ENCODE results near the gene SGPL1. TPM values are rescaled to one million over a fixed set of nuclear protein-coding genes. Genes with fewer than 3 reads are reported as not detected.

Gene SGPL1
- total RNA-seq, 1 experiment from 2014 or later, result 69.4 TPM

- H3K4me3 ChIP-seq (replicated peaks in 1 of 2; ENCODE audit: low read depth in 1 of 2, low read length in 2 of 2), result no peak overlapping the region
- ATAC-seq (no peak), DNase-seq (ENCODE audit: low read depth, low spot score) (no peak)
- H3K9ac ChIP-seq (ENCODE audit: low read length), result no peak overlapping the region
- ChIA-PET POLR2A (no interaction called here), CTCF (interaction anchor here (1.6 kb wide), 1 partner anchor 13 kb away, joined by 3 read pairs; no protein-coding TSS in a partner anchor), RAD21 (ENCODE audit: low non-redundant PET in 1 of 2, low total read pairs in 2 of 2, uncharacterized antibody in 2 of 2, unreplicated experiment in 2 of 2) (no interaction called here)
- H3K27me3 ChIP-seq (ENCODE audit: insufficient read depth, low read length), result peaks cover 4% of the 10 kb centered on the region; the same call in 1 of the 2 replicates
- peaks cover 6% of the 10 kb centered on the region in 2 experiments; a peak in 3 of 4 replicates for H3K4me1 ChIP-seq (ENCODE audit: control insufficient read depth in 1 of 2, insufficient read depth in 2 of 2, low read length in 2 of 2)
- TF ChIP-seq CBX3 (IDR thresholded peaks at IDR 0.05; ENCODE audit: low read depth) (no peak), CTCF (IDR thresholded peaks at IDR 0.05 in 2 of 3, conservative IDR thresholded peaks at IDR 0.05 in 1 of 3; ENCODE audit: borderline replicate concordance in 1 of 3, insufficient read depth in 1 of 3, low read depth in 2 of 3, low read length in 2 of 3) (no peak)
- H3K27ac ChIP-seq (ENCODE audit: low read depth, low read length), result no peak overlapping the region
- H3K79me2 ChIP-seq (ENCODE audit: insufficient read depth, low read length), result no peaks in the 10 kb centered on the region
- H2AFZ ChIP-seq (ENCODE audit: low read depth, low read length, poor library complexity, severe bottlenecking), result no peak overlapping the region
- H3K9me3 ChIP-seq (ENCODE audit: control insufficient read depth in 1 of 2, insufficient read depth in 1 of 2, low read depth in 1 of 2, low read length in 2 of 2), result no peaks in the 10 kb centered on the region
- H3K9me2 ChIP-seq (ENCODE audit: insufficient read depth), result no peaks in the 10 kb centered on the region
- H4K20me1 ChIP-seq (ENCODE audit: insufficient read depth), result no peaks in the 10 kb centered on the region
- no TSS peak for BruUV-seq (replicated peaks)
- no peaks in the 10 kb centered on the region for H3K36me3 ChIP-seq (ENCODE audit: control insufficient read depth in 1 of 2, insufficient read depth in 2 of 2, low read length in 2 of 2)
- H3K4me2 ChIP-seq (ENCODE audit: low read length), result no peak overlapping the region
- intact Hi-C loops (cut with micrococcal nuclease), result no loop called here
These were observed 100.5 kb downstream of the SGPL1 start for GRCh38 chr10:70916241-70916640.

GRCh38 chr10:70917226-70917625 lies 101.5 kb downstream of the SGPL1 start:
- ChIA-PET CTCF (interaction anchor here (1.6 kb wide), 1 partner anchor 14 kb away, joined by 3 read pairs; no protein-coding TSS in a partner anchor), POLR2A (no interaction called here), RAD21 (ENCODE audit: low non-redundant PET in 1 of 2, low total read pairs in 2 of 2, uncharacterized antibody in 2 of 2, unreplicated experiment in 2 of 2) (interaction anchor here in 1 of 2 experiments (1.0 kb wide), 1 partner anchor 169 kb away, joined by 3 read pairs; no protein-coding TSS in a partner anchor)
- Histone ChIP-seq H4K20me1 (ENCODE audit: insufficient read depth) (no peaks in the 10 kb centered on the region), H2AFZ (ENCODE audit: low read depth, low read length, poor library complexity, severe bottlenecking) (no peak overlapping the region), H3K79me2 (ENCODE audit: insufficient read depth, low read length) (no peaks in the 10 kb centered on the region), H3K4me3 (replicated peaks in 1 of 2; ENCODE audit: low read depth in 1 of 2, low read length in 2 of 2) (no peak overlapping the region), H3K27me3 (ENCODE audit: insufficient read depth, low read length) (peaks cover 4% of the 10 kb centered on the region; the same call in 1 of the 2 replicates), H3K9me2 (ENCODE audit: insufficient read depth) (no peaks in the 10 kb centered on the region), H3K36me3 (ENCODE audit: control insufficient read depth in 1 of 2, insufficient read depth in 2 of 2, low read length in 2 of 2) (no peaks in the 10 kb centered on the region), H3K4me2 (ENCODE audit: low read length) (no peak overlapping the region), H3K4me1 (ENCODE audit: control insufficient read depth in 1 of 2, insufficient read depth in 2 of 2, low read length in 2 of 2) (peaks cover 6% of the 10 kb centered on the region in 2 experiments; a peak in 3 of 4 replicates), H3K9ac (ENCODE audit: low read length) (no peak overlapping the region), H3K27ac (ENCODE audit: low read depth, low read length) (no peak overlapping the region), H3K9me3 (ENCODE audit: control insufficient read depth in 1 of 2, insufficient read depth in 1 of 2, low read depth in 1 of 2, low read length in 2 of 2) (no peaks in the 10 kb centered on the region)
- no TSS peak for BruUV-seq (replicated peaks)
- TF ChIP-seq ZNF274 (IDR thresholded peaks at IDR 0.05; ENCODE audit: low read depth, low read length) (no peak), SIN3A (IDR thresholded peaks at IDR 0.05; ENCODE audit: low read depth) (no peak), POLR2A (IDR thresholded peaks at IDR 0.05; ENCODE audit: borderline replicate concordance, extremely low read depth, insufficient read depth, insufficient read length) (no peak), TCF7L2 (IDR thresholded peaks at IDR 0.05; ENCODE audit: borderline replicate concordance, extremely low read depth, insufficient read depth, insufficient read length) (no peak), JUND (IDR thresholded peaks at IDR 0.05) (no peak), SRF (IDR thresholded peaks at IDR 0.05; ENCODE audit: low read depth) (no peak), EZH2 (IDR thresholded peaks at IDR 0.05) (no peak)
- no peak for ATAC-seq
- no peak for DNase-seq (ENCODE audit: low read depth, low spot score)
- intact Hi-C loops (cut with micrococcal nuclease), result no loop called here

Data from HCT116 (cell line).